Type B pancreatic cell (in vitro differentiated cells): ENCODE data around the gene ACKR2. TPM values are rescaled to one million over a fixed set of nuclear protein-coding genes. Genes with fewer than 3 reads are reported as not detected.

Source experiments
- DNase-seq: peaks from one replicate; pipeline ENCODE4 v3.0.0; 2021; ENCODE audit warnings: mixed read lengths; ENCODE audit not compliant: unreplicated experiment; ENCODE audit errors: extremely low spot score
- H3K27ac Mint-ChIP-seq: 2 replicates; pipeline ENCODE4 v1.8.0; 2021; ENCODE audit warnings: mild to moderate bottlenecking, mixed read lengths
- H3K27me3 Mint-ChIP-seq: 2 replicates; pipeline ENCODE4 v1.8.0; 2021; ENCODE audit warnings: mixed read lengths
- H3K36me3 Mint-ChIP-seq: 2 replicates; pipeline ENCODE4 v1.8.0; 2021; ENCODE audit warnings: mixed read lengths
- H3K4me1 Mint-ChIP-seq: one replicate; pipeline ENCODE4 v1.8.0; 2021; ENCODE audit warnings: mixed read lengths; ENCODE audit not compliant: unreplicated experiment
- H3K4me3 Mint-ChIP-seq: 2 replicates; pipeline ENCODE4 v1.8.0; 2021; ENCODE audit warnings: mild to moderate bottlenecking, mixed read lengths
- H3K9me3 Mint-ChIP-seq: 2 replicates; pipeline ENCODE4 v1.8.0; 2021; ENCODE audit warnings: mixed read lengths
- CTCF ChIP-seq: fragments of 200-600 bp; sonication (generic); conservative IDR thresholded peaks from 2 replicates; pipeline ENCODE4 v1.5.0; 2021; ENCODE audit warnings: antibody characterized with exemption, mild to moderate bottlenecking
- total RNA-seq: library from RNA; stranded (reverse); gene quantifications from 2 replicates; pipeline ENCODE4 v1.2.1, GENCODE V29; 2021; ENCODE audit warnings: low replicate concordance

Gene ACKR2
- total RNA-seq, 1 donor from 2014 or later: 3.5 TPM

DNA sequence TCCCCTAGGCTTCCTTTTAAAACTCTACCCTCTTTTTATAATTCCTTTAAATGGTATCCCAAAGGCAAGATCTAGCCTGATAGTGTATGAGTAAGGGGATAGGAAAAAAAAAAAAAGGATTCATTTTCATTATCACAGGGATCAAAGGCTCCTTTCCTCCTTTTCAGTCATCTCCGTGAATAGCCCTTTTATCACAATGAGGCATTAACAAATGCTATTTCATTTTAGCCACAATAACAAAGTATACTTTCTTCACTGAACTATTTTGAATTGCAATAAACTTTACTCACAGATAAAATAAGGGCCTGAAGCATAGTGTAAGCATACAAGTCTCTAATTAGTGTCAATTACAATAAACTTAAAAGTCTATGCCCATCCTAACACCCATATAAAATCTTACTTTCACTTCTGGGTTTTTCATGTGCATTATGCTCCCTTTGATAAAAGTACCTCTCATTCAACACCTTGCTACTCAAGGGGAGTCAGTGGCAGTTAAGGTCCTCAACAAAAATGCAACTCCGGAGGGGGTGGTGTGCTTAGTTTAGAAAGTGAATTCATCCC, 13.5 kb upstream of the ACKR2 start:
- Mint-ChIP-seq H3K27ac (no peak overlapping the region), H3K36me3 (peaks cover 30% of the 10 kb centered on the region), H3K4me3 (no peak overlapping the region), H3K27me3 (no peaks in the 10 kb centered on the region), H3K4me1 (peaks cover 10% of the 10 kb centered on the region), H3K9me3 (no peaks in the 10 kb centered on the region)
- DNase-seq: no peak
- TF ChIP-seq CTCF: no peak

GRCh38 chr3:42796332-42796885, 12.8 kb upstream of the ACKR2 start:
- peaks cover 13% of the 10 kb centered on the region for H3K4me1 Mint-ChIP-seq
- no peaks in the 10 kb centered on the region for H3K9me3 Mint-ChIP-seq
- no peak overlapping the region for H3K27ac Mint-ChIP-seq
- TF ChIP-seq CTCF: no peak
- H3K4me3 Mint-ChIP-seq: no peak overlapping the region
- no peak for DNase-seq
- H3K36me3 Mint-ChIP-seq: peaks cover 31% of the 10 kb centered on the region
- H3K27me3 Mint-ChIP-seq: no peaks in the 10 kb centered on the region

- H3K9me3 Mint-ChIP-seq: no peaks in the 10 kb centered on the region
- H3K36me3 Mint-ChIP-seq: peaks cover 25% of the 10 kb centered on the region
- no peak overlapping the region for H3K27ac Mint-ChIP-seq
- H3K27me3 Mint-ChIP-seq: no peaks in the 10 kb centered on the region
- peaks cover 21% of the 10 kb centered on the region for H3K4me1 Mint-ChIP-seq
- TF ChIP-seq CTCF: no peak
- DNase-seq: no peak
- H3K4me3 Mint-ChIP-seq: no peak overlapping the region
Measured at GRCh38 chr3:42799376-42799775, 9.9 kb upstream of the ACKR2 start.

- TF ChIP-seq CTCF: no peak
- Mint-ChIP-seq H3K4me3 (no peak overlapping the region), H3K9me3 (no peaks in the 10 kb centered on the region), H3K27me3 (peaks cover 4% of the 10 kb centered on the region), H3K27ac (no peak overlapping the region), H3K36me3 (peaks cover 25% of the 10 kb centered on the region), H3K4me1 (peaks cover 25% of the 10 kb centered on the region)
- no peak for DNase-seq
Measured at GRCh38 chr3:42800251-42800650, 9.0 kb upstream of the ACKR2 start.

GRCh38 chr3:42801048-42801620, 8.1 kb upstream of the ACKR2 start:
- DNase-seq: no peak
- H3K4me1 Mint-ChIP-seq: peaks cover 26% of the 10 kb centered on the region
- H3K27me3 Mint-ChIP-seq: peaks cover 13% of the 10 kb centered on the region
- H3K36me3 Mint-ChIP-seq: peaks cover 21% of the 10 kb centered on the region
- peak overlapping the region; percentile 58 for H3K27ac Mint-ChIP-seq
- peak overlapping the region; percentile 2 for H3K4me3 Mint-ChIP-seq
- no peak for TF ChIP-seq CTCF
- no peaks in the 10 kb centered on the region for H3K9me3 Mint-ChIP-seq
